HG03108 (cell line): ENCODE data around the gene KRTAP3-3.
"Not testable (repeated sequence)": the region's sequence is repeated elsewhere in the genome, so short reads cannot be mapped to it uniquely, and the experiment has no call there.

Experiments
- ATAC-seq: cut with Tn5 transposase; IDR thresholded peaks from one replicate; pipeline ENCODE4 v1.9.1; 2021; ENCODE audit warnings: moderate library complexity; ENCODE audit not compliant: unreplicated experiment

KRTAP3-3 gene

DNA sequence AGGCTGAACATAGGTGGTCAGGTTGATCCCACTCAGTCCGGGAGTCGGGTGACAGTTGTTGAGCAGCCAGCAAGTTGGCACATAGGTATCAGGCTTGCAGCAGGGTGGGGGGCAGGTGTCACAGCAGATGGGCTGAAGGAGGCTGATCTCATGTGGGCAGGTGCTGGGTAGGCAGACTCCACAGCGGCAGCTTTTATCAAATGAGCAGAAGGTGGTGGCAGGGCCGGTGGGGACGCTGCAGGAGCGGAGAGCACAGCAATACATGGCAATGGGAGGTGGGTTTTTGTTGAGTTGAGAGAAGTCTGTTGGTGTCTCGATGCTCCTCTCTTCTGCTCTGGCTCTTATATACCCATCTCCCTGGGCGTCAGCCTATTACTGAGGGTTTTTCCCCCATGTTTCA is 14.8 kb upstream of the KRTAP3-3 start, which contains the start of gene KRTAP3-1:
Gene KRTAP3-1, minus strand, starts transcription at position 318 of the 400 bp plus-strand sequence. Its CDS starts 54 bp downstream, at position 264.
- ATAC-seq: no peak

DNA sequence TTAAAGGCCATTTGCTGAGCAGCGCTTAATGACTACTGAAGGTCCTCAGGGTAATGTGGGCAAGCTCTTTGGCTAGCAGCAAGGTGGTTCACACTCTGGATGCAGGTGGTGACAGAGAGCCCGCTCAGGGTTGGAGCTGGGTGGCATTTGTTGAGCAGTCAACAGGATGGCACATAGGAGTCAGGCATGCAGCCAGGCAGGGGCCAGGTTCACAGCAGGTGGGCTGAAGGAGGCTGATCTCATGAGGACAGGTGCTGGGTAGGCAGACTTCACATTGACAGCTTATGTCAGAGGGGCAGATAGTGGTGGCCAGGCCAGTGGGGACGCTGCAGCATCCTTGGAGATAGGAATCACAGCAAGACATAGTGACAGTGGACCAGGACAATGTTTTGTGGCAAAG is 10.4 kb upstream of the KRTAP3-3 start:
- no peak for ATAC-seq

DNA sequence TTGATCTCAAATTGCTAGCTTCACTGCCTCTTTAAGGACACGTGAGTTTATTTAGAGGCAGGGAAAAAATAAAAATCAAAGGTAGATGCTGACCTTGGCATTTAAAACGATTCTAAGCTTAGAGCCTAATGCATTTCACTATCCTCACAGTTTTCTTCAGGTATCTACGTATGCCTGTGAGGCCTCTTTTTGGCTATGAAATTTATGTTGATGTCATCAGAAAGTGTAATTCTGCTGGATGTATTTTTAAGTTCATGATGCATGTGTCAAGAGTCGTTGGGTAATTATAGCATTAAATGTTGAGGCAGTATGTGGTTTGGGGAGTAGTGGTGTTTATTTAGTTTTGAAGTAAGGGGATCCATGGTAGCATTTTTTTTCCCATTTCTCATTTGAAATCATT is 10.0 kb upstream of the KRTAP3-3 start:
- ATAC-seq: no peak

DNA sequence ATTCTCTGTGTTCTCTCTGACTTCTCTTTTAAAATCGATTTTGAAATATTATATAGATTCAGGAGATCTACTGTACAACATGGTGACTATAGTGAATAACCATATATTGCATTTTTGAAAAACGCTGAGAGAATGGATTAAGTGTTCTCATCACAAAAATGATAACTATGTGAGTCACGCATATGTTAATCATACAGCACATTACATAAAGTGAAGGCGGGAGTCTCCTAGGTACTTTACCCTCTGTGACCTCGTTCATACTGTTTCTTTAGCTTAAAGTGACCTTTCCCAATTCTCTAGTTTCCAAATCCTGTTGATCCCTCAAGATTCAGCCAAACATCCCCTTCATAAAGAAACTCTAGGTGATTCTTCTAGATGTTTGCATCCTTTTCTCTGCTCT is 8.8 kb upstream of the KRTAP3-3 start:
- no peak for ATAC-seq

DNA sequence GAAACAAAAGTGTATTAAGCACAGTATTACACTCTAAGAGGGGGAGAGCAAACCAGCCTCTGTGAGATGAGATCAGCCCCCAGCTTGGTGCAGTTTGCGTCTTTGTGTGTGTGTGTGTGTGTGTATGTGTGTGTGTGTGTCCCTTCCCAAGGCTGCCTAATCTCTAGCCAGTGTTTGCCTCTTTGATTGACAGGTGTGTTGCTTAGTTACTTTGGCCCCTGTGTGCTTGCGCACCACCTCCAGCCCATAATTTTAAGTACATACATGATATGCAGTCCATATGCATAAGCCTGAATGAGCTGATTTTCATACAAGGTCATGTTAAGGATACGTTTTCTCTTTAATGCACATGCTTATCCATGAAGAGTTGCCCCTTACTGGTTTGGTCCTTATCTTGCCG is 7.8 kb upstream of the KRTAP3-3 start:
- no peak for ATAC-seq

DNA sequence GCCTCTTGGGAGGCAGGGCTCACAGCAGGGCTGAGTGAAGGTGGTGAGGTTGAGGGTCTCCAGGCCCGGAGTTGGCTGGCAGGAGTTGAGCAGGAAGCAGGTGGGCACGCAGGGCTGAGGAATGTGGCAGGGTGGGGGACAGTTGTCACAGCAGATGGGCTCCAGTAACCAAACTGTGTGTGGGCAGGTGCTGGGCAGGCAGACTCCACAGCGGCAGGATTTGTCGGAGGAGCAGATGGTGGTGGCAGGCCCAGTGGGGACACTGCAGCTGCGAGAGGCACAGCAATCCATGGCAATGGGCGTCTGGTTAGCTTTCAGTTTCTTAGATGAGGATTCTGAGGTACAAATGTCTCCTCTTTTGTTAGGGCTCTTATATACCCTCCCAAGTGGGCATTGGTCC is 5.6 kb upstream of the KRTAP3-3 start, which contains the start of gene KRTAP3-2:
Gene KRTAP3-2, minus strand, starts transcription at position 344 of the 400 bp plus-strand sequence. Its CDS starts 53 bp downstream, at position 291.
- not testable (repeated sequence) for ATAC-seq

DNA sequence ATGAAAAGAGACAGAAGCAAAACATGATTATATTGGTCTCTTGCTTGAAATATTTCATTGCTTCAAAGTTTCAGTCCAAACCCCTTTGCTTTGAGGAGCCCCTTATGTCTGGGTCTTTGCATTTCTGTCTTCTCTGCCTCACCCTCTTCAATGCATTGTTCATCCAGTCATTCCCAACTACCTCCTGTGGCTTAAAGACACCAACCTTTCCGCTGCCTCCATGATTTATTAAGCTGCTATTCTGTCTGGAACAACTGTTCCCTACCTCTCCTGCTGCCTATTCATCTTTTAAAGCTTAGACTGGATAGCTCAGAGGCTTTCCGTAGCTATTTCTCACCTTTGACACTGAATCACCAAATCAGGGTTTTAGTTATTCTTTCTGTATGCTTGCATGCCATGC is 3.4 kb upstream of the KRTAP3-3 start:
- no peak for ATAC-seq

DNA sequence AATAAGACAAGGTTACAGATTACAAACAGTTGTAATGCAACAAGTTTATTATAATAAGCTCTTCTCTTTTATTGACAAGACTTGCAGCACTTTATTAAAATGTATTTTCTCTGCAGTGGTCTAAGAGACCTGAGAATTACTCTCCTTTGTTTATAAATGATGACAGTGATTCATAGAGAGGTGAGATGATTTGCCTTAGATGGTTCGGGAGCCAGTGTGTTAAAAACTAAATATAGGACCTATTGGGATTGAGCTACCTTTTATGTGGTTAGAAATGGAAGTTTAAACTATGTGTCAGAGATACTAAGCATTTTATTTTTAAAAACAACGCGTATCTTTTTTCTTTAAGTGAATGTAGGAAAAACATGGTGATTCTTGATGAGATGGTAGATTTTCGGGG is 2.9 kb upstream of the KRTAP3-3 start:
- no peak for ATAC-seq

DNA sequence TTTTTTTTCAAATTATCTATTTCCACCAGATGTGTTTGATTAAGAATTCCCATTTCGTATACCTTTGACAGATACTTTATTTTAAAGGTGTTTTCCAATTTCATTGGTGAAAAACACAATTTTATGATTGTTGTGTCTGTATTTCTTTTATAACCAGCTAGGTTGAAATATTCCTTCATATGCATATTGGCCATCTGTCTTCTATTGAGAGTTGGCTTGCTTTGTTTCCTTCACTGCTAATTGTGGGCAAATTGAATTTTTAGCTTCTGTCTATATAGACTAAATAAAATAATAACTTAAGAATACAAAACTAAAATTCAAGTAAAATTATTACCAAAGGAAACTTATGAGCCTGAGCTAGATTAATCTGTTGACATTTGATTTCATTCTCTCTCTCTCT is 1.2 kb upstream of the KRTAP3-3 start:
- no peak for ATAC-seq

DNA sequence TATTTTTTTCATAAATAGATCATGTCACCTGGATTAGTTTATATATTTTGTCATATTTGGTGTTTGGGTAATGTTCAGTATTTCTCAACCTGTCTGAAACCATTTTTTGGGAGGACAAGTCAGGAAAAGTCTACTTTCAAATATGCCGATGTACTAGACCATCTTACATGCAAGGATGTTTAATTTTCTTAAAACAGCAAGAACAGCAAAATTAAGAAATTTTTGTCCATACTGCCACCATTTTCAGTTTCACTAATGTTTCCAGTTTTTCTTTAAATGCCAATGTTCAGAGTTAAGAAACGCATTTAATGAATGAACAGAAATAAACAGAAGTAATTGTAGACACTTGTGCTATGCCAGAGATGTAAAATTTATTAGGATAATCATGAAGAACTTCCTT is 880 bp downstream of the KRTAP3-3 start:
- ATAC-seq: no peak

DNA sequence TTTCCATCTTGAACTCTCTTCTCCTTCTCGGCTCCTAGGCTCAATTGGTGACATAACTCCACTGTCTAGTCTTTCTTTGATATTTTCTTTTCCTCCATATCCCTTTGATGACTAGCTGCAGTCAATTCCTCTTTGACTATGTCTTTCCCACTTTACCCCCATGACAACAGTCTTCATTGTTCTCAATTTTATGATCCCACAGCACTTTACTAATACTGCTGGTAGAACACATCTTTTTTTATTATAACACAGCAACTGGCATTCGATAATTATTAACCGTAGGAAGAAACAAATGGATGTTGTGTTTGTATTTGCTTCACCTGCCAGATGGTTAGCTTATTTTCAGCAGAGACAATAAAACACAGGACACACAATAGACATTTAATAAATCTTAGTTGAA is 1.3 kb downstream of the KRTAP3-3 start:
- no peak for ATAC-seq

DNA sequence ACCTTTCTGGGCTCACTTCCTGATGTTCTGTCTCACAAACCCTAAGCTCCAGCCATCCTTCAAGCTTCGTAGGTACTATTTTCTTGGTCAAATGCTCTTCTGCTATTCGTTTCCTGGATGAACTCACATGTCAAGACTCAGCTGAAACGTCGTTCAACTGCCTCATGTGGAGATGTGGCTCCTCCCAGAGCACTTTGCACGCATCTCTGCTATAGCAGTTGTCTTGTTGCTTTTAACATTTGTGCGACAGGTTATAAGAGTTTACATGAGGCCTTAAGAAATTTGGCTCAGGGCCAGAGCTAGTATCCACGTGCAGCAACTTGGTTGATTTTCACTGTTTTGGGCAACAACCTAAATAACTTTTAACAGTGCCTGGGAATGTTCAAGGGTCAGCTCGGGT is 7.0 kb downstream of the KRTAP3-3 start:
- no peak for ATAC-seq

DNA sequence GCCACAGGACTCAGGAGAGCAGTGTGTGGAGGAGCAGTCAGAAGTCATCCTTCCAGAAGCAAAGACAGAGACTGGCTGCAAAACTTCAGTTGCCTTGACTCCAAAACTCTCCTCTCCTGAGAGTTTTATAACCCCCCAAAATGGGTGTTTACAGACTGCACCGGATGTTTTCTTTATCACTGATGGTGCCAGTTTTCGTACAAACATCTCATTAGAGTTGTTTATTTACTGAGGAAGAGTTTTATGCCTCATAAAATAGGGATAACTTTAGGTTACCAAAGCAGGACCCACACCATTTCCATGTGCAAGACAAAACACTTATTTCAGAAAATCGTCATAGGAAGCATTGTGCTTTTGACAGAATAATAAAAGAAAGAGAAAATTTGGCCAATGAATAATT is 9.7 kb downstream of the KRTAP3-3 start, which contains the start of gene KRT40:
Gene KRT40, minus strand, starts transcription at position 101 of the 400 bp plus-strand sequence. Its CDS starts 53 bp downstream, at position 48.
- ATAC-seq: no peak

DNA sequence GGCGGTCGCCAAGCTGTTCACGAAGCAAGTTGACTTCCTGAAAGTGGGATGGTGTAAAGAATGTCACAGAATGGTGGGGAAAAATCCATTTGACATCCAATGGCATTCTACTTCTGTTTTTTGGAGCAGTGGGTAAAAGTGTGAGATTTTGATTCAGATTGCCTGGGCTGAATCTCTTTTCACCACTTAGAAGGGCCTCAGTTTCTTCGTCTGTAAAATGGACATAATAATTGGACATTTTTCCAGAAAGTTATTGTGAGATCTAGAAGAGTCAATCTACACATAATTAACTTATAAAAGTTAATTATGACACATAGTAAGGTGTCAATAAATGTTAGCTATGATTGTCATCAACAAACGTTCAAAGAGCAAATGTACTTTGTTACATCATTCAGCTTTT is 12.8 kb downstream of the KRTAP3-3 start:
- ATAC-seq: no peak

DNA sequence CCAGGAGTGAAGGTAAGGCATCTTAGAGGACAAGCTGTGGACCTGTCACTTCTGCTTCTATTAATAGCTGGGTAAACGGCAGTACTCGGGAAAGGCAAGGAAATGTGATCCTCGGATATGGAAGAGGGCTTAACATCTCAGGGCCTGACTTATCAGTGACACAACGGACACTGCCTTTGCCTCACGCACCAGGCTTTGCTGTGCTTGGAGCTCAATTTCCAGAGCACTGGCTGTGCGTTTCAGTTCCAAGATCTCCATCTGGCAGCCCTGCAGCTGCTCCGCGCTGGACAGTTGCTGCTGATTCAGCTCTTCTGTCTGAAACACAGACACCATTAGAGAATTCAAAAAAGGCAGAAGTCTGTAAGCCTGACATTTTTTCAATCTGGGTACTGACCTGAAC is 13.4 kb downstream of the KRTAP3-3 start:
- ATAC-seq: no peak

DNA sequence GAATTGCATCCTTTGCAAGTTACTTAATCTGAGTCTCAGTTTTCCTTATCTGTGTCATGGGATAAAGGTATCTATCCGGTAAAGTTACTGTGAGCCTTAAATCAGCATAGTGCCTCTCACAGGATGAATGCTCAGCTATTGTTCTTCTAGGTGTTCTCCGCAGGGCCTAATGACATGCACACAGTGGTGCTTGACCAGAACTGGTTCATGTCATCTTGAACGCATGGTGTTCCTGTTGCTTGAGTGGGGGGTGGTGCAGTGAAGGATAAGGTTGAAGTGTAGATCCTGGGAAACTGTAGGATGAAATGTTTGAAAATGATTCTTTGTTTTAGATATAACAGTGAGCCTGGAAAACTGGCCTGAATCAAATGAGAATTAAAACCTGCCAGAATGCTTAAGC is 13.8 kb downstream of the KRTAP3-3 start:
- no peak for ATAC-seq

DNA sequence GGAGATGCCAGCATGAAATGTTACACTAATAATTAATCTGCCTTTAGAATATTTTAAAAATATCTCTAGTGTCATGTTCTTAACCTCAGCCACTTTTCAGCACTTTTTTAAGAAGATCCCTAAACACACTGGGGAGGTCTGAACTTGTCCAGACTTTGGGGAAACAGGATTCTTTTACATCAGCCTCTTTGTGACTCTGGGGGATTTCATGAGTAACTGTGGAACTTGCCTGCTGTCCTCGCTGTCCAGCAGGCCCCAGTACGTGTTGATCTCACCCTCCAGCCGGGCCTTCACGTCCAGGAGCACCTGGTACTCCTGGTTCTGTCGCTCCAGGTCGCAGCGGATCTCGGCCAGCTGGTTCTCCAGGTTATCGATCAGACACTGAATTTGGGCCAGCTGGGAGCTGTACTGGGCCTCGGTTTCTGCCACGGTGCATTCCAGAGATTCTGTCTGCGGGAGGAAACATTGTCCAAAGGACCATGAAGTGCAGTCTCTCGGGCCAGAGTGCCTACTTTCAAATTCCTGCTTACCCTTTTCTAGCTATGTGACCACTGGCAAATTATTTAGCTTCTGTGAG is 15.3 kb downstream of the KRTAP3-3 start:
- ATAC-seq: no peak

DNA sequence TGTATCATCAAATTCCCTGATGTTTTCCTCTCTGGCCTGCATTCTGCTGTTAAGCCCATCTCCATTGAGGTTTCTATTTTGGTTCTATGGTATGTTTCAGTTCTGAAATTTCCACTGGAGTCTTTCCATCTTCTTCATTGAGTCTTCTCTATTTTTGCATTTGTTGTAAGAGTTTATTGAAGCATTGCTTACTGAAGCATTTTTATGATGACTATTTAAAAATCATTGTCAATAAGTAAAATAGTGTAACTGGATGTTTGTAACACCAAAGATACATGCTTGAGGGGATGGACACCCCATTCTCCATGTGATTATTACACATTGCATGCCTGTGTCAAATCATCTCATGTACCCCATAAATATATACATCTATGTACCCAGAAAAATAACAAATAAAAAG is 18.4 kb downstream of the KRTAP3-3 start:
- ATAC-seq: no peak

DNA sequence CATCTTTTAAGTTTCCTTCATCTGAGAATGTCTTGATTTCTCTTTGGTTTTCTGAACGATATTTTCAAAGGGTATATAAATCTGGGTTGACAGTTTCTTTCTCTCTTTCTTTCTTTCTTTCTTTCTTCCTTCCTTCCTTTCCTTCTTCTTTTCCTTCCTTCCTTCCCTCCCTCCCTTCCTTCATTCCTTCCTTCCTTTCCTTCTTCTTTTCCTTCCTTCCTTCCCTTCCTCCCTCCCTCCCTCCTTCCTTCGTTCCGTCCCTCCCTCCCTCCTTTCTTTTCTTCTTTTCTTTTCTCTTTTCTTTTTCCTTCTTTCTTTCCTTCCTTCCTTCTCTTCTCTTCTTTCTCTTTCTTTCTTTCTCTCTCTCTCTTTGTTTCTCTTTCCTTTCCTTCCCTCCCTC is 19.6 kb downstream of the KRTAP3-3 start:
- ATAC-seq: no peak

DNA sequence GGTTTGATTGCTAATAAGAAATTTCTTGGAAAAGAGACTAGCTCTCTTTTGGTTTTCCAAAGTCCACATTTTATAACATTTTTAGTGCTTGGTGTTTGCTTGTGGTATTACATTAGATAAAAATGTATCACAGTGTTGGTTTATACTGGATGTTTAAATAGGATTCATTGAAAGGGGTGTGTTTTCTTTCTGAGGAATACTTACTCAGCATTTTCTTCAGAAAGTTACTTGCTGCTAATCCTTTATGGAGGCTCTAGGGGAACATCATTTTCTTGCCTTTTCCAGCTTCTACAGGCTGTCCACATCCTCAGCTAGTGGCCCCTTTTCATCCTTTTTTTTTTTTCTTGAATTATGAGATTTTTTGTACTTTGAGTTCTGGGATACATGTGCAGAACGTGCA is 26.4 kb downstream of the KRTAP3-3 start:
- ATAC-seq: no peak

DNA sequence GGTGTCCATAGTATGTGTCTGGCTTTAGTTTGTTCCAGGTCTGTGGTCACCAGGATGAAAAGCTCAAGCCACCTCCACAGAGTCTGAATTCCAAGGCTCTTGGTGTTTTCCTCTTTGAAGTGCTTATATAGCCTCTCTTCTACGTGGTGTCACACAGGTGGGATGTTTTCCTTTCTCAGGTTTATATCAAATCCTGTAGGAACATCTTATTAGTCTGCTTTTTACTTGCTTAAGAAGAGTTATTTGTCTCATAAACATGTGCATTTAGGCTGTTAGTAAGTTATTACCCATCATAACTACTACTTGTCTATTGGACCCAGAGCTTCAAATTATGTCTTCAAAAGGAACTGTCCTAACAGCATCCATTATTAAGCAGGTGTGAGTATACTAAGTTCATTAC is 27.1 kb downstream of the KRTAP3-3 start, which contains the start of gene KRT39:
Gene KRT39, minus strand, starts transcription at position 101 of the 400 bp plus-strand sequence. Its CDS starts 92 bp downstream, at position 9.
- no peak for ATAC-seq

DNA sequence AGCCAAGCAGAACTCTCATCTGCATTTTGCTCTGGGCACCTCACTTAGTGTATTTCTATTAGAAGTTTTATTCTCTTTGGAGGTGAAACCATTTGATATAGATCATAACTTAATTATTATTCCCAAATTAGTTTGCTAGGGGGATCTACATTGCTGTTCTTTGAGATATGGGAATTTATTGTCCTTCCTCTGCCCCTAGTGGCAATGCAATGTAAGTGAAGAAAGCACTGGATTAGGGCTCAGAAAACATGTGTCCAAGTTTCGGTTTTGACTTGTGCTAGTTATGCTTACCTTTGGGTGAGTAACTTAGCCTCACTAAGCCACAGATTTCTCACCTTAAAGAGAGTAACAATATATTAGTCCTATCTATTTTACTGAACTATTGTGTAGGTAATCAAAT is 30.1 kb downstream of the KRTAP3-3 start:
- ATAC-seq: no peak

DNA sequence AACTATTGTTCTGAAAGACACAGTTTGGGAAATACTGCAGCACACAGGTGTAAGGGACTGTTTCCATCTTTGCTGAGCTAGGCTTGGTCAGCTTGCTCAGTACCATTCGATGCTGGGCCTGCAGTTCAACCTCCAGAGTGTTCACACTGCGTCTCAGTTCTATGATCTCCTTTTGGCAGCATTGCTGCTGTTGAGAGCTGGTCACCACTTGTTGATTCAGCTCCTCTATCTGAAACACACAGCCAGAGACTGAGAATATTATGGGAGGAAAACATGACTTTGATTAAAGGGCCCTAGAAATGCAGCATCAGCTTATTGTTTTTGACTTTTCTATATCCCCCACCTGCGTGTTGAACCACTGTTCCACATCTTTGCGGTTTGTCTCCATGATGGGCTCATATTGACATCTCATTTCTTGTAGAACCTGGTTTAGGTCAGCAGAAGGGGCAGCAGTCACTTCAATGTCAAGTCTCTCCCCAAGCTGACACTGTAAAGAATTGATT is 31.9 kb downstream of the KRTAP3-3 start:
- ATAC-seq: no peak
